HG03342 (cell line): ENCODE measurements around the gene KAT6B.
"Not testable (repeated sequence)": the region's sequence is repeated elsewhere in the genome, so short reads cannot be mapped to it uniquely, and the experiment has no call there.

ENCODE experiments used
- ATAC-seq: cut with Tn5 transposase; IDR thresholded peaks from one replicate; pipeline ENCODE4 v1.9.1; 2021; ENCODE audit warnings: mild to moderate bottlenecking, moderate library complexity; ENCODE audit not compliant: unreplicated experiment

Gene KAT6B

DNA sequence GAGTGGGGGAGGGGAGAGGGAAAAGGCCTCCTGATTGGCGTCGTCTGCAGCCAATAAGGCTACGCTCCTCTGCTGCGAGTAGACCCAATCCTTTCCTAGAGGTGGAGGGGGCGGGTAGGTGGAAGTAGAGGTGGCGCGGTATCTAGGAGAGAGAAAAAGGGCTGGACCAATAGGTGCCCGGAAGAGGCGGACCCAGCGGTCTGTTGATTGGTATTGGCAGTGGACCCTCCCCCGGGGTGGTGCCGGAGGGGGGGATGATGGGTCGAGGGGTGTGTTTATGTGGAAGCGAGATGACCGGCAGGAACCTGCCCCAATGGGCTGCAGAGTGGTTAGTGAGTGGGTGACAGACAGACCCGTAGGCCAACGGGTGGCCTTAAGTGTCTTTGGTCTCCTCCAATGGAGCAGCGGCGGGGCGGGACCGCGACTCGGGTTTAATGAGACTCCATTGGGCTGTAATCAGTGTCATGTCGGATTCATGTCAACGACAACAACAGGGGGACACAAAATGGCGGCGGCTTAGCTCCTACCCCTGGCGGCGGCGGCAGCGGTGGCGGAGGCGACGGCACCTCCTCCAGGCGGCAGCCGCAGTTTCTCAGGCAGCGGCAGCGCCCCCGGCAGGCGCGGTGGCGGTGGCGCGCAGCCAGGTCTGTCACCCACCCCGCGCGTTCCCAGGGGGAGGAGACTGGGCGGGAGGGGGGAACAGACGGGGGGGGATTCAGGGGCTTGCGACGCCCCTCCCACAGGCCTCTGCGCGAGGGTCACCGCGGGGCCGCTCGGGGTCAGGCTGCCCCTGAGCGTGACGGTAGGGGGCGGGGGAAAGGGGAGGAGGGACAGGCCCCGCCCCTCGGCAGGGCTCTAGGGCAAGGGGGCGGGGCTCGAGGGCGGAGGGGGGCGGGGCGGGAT is at the start of gene KAT6B:
Gene KAT6B (plus strand): TSS at position 459 of the 903 bp plus-strand sequence. CDS start 16,258 bp downstream, outside the sequence.
- peak; percentile 85 for ATAC-seq

DNA sequence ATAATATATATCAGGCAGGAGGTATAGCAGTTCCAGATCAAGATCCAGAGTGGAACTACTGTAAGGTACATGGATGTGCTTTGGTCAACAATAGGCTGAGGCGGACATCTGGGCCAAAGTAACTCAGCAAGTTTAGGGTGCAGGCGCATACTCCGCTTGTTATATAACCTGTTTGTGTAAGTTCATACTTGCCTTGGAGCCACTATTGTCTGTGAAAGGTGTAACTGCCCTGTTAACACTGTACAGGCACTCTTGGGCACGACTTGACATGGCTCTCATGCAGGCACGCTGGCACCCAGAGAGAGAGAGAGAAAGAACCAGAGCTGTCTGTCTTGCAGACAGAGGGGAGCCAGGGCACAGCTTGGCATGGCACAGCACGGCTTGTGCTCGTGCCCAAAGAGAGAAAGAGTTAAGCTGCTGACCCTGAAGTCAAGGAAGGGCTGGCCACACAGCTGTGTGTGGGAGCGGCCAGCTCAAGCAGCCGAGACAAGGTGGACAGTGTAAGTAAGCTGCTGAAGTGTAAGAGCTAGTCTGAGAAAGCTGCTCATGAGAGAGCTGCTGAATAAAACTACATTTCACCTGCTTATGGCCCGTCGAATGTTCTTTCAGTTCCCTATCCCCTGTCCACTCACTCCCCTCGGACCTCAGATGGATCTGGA is 47.8 kb upstream of the KAT6B start:
- ATAC-seq: no peak

DNA sequence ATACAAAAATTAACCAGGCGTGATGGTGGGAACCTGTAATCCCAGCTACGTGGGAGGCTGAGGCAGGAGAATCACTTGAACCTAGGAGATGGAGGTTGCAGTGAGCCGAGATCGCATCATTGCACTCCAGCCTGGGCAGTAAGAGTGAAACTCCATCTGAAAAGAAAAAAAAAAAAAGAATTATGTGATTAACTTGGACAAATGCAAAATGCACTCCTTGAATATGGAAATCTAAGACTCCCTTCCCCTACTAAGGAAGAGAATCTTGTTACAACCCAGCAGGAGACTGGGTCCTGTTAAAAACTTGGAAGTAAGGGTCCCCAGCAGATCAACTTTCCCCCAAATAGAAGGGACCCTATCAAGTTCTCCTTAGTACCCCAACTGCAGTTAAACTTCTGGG is 44.5 kb upstream of the KAT6B start:
- not testable (repeated sequence) for ATAC-seq

GRCh38 chr10:74784462-74784861 is 41.9 kb upstream of the KAT6B start:
- no peak for ATAC-seq

DNA sequence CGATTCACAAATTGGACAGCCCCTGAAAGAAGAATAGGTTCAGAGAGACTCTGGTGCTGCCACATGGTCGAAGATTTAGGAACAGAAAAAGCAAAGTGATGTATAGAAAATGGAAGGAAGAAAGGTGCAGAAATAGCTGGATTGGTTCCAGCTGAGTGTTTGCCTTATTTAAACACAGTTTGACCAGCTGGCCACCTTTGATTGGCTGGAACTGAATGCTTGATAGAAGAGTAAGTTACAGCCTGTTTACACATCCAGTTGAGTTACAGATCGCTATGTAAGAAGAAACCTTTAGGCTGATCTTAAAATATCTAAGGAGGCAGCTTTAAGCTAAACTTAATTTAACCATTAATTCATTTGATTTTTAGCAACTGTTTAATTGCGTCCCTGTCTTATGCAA is 40.3 kb upstream of the KAT6B start:
- ATAC-seq: no peak

DNA sequence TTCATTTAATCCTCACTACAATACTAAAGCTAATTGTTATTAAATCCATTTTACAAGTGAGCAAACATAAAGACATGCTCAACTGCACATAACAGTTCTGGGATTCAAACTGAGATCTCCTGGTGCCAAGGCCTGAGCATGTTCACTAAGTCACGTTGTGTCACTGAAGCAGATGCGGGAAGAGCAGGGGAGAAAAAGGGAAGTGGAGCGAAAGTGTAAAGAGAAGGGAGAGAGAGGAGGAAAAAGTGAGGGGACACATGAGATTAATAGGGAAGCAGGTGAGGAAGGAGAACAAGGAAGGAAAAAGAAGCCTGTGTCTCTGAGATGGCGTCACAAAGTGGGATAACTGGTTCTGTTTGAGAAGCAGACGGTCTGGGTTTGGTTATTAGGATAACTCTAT is 38.9 kb upstream of the KAT6B start:
- ATAC-seq: no peak

DNA sequence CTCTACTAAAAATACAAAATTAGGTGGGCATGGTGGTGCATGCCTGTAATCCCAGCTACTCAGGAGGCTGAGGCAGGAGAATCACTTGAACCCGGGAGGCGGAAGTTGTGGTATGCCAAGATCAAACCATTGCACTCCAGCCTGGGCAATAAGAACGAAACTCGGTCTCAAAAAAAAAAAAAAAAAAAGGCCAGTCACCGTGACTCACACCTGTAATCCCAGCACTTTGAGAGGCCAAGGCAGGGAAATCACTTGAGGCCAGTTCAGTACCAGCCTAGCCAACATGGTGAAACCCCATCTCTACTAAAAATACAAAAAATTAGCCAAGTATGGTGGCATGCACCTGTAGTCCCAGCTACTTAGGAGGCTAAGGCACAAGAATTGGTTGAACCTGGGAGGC is 34.4 kb upstream of the KAT6B start:
- not testable (repeated sequence) for ATAC-seq

GRCh38 chr10:74792726-74793125 is 33.7 kb upstream of the KAT6B start:
- no peak for ATAC-seq

- ATAC-seq: not testable (repeated sequence)
These were observed 33.2 kb upstream of the KAT6B start for GRCh38 chr10:74793240-74793639.

DNA sequence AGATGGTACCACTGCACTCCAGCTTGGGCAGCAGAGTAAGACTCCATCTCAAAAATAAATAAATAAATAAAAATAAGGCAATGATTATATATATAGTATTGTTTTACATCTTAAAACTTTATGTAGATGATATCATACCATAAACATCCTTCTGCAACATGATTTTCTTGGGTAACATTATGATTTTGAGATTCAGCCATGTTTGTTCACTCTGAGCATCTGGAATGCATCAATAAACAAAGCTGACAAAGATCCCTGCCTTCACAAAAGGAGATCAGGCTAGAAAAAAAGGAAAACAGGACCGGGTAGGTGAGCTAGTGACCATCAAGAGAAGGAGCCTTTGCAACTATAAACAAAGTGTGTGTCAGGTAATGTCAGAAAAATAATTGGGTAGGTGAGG is 31.9 kb upstream of the KAT6B start:
- no peak for ATAC-seq

DNA sequence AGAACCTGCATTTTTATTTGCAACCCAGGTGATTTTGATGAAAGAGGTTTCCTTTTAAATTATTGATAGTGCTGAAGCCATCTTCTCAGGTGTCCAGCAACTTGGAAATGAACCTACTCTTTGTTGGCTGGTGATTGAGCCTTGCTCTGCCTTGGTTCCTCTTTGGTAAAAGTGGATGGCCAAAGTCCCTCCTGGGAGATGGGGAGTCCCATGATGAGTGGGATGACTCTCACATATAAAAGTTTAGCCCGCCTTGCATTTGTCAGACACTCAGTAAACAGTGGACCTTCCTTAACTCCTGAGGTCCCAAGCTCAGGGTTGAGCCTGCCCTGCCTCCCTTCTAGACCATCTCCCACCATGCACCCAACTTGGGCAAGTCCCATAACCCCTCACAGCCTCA is 28.9 kb upstream of the KAT6B start:
- ATAC-seq: no peak

- ATAC-seq: no peak
These were observed 26.6 kb upstream of the KAT6B start for GRCh38 chr10:74799721-74800221.

DNA sequence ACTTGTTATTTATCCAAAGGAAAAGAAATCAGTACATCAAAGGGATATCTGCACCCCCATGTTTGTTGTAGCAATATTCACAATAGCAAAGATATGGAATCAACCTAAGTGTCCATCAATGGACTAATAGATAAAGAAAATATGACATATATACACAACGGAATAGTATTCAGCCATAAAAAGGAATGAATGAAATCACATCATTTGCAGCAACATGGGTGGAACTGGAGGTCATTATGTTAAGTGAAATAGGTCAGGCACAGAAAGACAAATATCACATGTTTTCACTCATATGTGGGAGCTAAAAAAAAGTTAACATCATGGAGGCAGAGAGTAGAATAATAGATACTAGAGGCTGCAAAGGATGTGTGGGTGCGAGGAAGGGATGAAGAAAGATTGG is 25.0 kb upstream of the KAT6B start:
- ATAC-seq: no peak

GRCh38 chr10:74808501-74808900 is 17.9 kb upstream of the KAT6B start:
- no peak for ATAC-seq

DNA sequence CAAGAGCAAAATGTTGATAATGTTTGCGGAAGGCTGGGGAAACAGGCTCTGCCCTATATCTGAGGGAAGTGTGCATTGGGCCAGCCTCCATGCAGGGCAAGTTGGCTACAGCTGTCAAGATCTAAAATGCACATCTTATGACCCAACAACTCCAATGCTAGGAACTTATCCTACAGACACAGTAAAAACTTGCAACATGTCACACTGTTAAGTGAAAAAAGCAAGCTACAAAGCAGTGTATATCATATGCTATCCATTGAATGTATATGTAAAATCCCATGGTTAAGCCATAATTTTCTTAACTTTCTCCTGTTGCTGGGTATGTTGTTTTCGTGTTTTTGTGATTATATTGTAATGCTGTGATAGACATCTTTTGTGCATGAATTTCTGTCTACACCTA is 16.3 kb upstream of the KAT6B start:
- no peak for ATAC-seq

DNA sequence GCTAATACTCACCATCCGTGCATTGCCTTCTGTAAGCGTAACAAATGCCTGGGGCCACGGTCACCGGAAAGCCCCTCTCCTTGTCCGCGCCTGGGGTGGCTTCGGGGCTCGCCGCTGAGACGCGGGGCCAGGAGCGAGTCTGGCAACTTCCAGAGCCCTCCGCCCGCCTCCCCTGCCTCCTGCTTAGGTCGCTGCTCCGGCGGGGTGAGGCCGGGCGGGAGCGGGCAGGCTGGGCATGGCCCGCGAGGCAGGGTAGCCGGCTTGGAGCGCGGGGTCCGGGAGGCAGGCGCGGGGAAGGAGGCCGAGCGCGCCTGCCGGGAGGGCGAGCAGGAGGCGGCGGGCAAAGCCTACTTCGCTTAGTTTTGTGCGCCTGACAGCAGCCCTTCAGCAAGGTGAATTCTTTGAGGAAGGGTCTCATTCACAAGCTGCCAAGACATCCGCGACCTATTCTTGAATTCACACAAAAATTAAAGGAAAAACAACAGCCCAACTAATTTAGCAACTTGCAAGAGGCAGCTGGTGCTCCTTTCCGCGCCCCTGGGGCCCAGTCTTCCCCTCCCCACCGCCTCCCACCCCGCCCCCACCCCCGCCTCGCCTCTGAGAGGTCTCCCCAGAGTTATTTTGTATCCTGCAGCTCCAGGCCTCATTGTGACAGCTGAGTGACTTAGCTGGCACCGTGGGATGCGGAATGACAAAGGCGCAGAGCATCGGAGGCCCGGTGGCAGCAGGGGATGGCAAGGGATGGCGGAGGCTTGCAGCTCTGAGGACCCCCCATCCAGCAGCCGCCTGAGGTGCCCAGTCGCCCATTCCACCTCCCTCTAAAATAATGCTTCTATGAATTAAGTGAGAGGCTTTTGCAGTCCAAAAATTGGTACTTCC is 12.8 kb upstream of the KAT6B start:
- no peak for ATAC-seq

DNA sequence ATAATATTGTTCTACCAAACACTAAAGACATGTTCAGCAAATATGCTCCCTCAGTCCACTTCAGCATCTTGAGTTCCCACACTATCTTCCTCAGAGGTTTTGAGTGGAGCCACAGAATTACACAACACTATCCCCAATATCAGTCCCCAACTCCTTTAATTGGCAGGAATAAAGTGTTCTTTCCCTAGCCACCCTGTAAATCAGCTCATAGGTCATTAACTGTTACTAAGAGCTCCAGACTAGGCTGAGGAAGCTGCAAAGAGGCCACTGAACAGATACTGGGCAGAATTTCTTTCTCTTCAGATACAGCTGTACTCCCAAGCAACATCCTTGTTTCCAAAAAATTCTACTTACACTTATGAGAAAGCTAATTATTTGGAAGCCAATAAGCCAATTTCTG is 11.6 kb upstream of the KAT6B start:
- no peak for ATAC-seq

GRCh38 chr10:74816824-74817498 is 9.4 kb upstream of the KAT6B start:
- no peak for ATAC-seq

- no peak for ATAC-seq
These were observed 4.9 kb upstream of the KAT6B start for GRCh38 chr10:74821501-74821900.

GRCh38 chr10:74822101-74822500 is 4.3 kb upstream of the KAT6B start:
- no peak for ATAC-seq
